Spleen (tissue), 11 donors: Measurements from ENCODE around the gene GCDH. TPM values are rescaled to one million over a fixed set of nuclear protein-coding genes. Genes with fewer than 3 reads are reported as not detected.

Experiments used
- DNase-seq: peaks from one replicate; pipeline ENCODE4 v3.0.0-alpha.2; 2020
- H3K27ac ChIP-seq, 8 donors: fragments of 200-600 bp; sonication (generic) in 7 of 8; 1 replicate in 4 of 8; 2 replicates in 4 of 8; pipeline versions ENCODE4 v1.5.0 to v1.8.0; 2016 to 2021; ENCODE audit warnings: inconsistent platforms in 4 of 8, mild to moderate bottlenecking in 4 of 8, moderate library complexity in 1 of 8
- H3K27me3 ChIP-seq, 7 donors: fragments of 200-600 bp; sonication (generic) in 6 of 7; replicated peaks in 1 of 7; 1 replicate in 4 of 7; 2 replicates in 3 of 7; pipeline versions ENCODE4 v1.5.0 to v1.8.0; 2016 to 2021; ENCODE audit warnings: inconsistent platforms in 3 of 7, mild to moderate bottlenecking in 1 of 7
- H3K36me3 ChIP-seq, 6 donors: fragments of 200-600 bp; sonication (generic) in 5 of 6; 1 replicate in 4 of 6; 2 replicates in 2 of 6; pipeline versions ENCODE4 v1.5.0 to v1.8.0; 2016 to 2021; ENCODE audit warnings: inconsistent platforms in 2 of 6
- H3K4me1 ChIP-seq, 6 donors: fragments of 200-600 bp; sonication (generic) in 5 of 6; 1 replicate in 3 of 6; 2 replicates in 3 of 6; pipeline versions ENCODE4 v1.5.0 to v1.8.0; 2016 to 2021; ENCODE audit warnings: inconsistent platforms in 3 of 6
- H3K4me3 ChIP-seq, 8 donors: fragments of 200-600 bp; sonication (generic) in 7 of 8; 1 replicate in 4 of 8; 2 replicates in 4 of 8; pipeline versions ENCODE4 v1.5.0 to v1.8.0; 2016 to 2021; ENCODE audit warnings: inconsistent platforms in 4 of 8, mild to moderate bottlenecking in 4 of 8, moderate library complexity in 2 of 8
- H3K9me3 ChIP-seq, 8 donors: fragments of 200-600 bp; sonication (generic) in 7 of 8; 1 replicate in 4 of 8; 2 replicates in 4 of 8; pipeline versions ENCODE4 v1.5.0 to v1.8.0; 2016 to 2021; ENCODE audit warnings: inconsistent platforms in 4 of 8
- CTCF ChIP-seq, 11 experiments: fragments of 200-600 bp in 7 of 11; fragments of 450-650 bp in 4 of 11; sonication (generic) in 4 of 11; IDR thresholded peaks in 8 of 11; conservative IDR thresholded peaks in 3 of 11; 1 replicate in 7 of 11; 2 replicates in 4 of 11; pipeline versions ENCODE4 v1.4.0 to v1.8.0; 2016 to 2021; ENCODE audit warnings: antibody characterized with exemption in 11 of 11, inconsistent platforms in 4 of 11, mild to moderate bottlenecking in 1 of 11
- POLR2A ChIP-seq, 3 donors: fragments of 450-650 bp; IDR thresholded peaks; one replicate each; pipeline ENCODE4 v1.5.1; 2017; ENCODE audit warnings: antibody characterized with exemption in 3 of 3, mild to moderate bottlenecking in 1 of 3
- POLR2AphosphoS5 ChIP-seq, 3 donors: sonication (generic); formaldehyde crosslinking; IDR thresholded peaks; one replicate each; pipeline ENCODE4 v1.5.1; 2017; ENCODE audit warnings: antibody characterized with exemption in 3 of 3
- WGBS, 5 donors: extraction: QIAGEN DNeasy Blood & Tissue Kit in 3 of 5; methylation state at CpG; one replicate each; pipeline versions ENCODE4 v1.1.5 to v1.1.7; 2013 to 2018; 5-methylcytosine and 5-hydroxymethylcytosine counted together
- intact Hi-C: fragments of 100-400 bp; cut with DNase I; formaldehyde crosslinking; loops from one replicate; pipeline ENCODE4 v1.15.0; 2023; ENCODE audit warnings: low total_unique reads
- polyA plus RNA-seq, 3 donors: library from polyadenylated mRNA; stranded (reverse); fragments of 200-250 nt; gene quantifications; one replicate each; pipeline ENCODE4 v1.2.1, GENCODE V29; 2013
- total RNA-seq, 7 donors: library from RNA; depleted of rRNA in 3 of 7; stranded (reverse); fragments of >200 nt in 3 of 7; fragmentation: NEBNext Ultra II Directional in 4 of 7; extraction: Animal tissue kit (Norgen Biotek cat#: 25700) in 4 of 7; gene quantifications; one replicate each; pipeline versions ENCODE4 v1.1.0 to v1.2.1, GENCODE V29; 2016 to 2021
- donor health status: healthy with polysubstance abuse.
- donor health status: DM: no; HTN: no; CAD: no; lungs with moderate emphysema.
- donor health status: DM: no; HTN: no; CAD: no.
- donor health status: Bipolar disorder and iron deficiency.
- donor health status: healthy.
- donor health status: DM: no; HTN: no; CAD: no.
- donor health status: DM: yes; HTN: yes; CAD: no.

The GCDH gene
- total and polyA plus RNA-seq, 10 donors: 16.3 to 48.4 (median 28.2) TPM

GRCh38 chr19:12945479-12946091, 54.6 kb downstream of the GCDH start, which contains the start of gene RAD23A:
RAD23A (plus strand) TSS chr19:12945862; CDS start chr19:12945949, 87 bp downstream.
- H3K36me3 ChIP-seq: peaks cover 10 to 79% (median 76%) of the 10 kb centered on the region in 6 donors
- H3K27ac ChIP-seq: peak within 1 kb of the TSS; percentile 87 to 98 (median 94)
- DNase-seq: peak; percentile 98
- TF ChIP-seq POLR2AphosphoS5 (IDR thresholded peaks at IDR 0.05) (peak; percentile 98 to 99 (median 99)), POLR2A (IDR thresholded peaks at IDR 0.05) (peak; percentile 67 to 79 (median 70)), CTCF (IDR thresholded peaks at IDR 0.05 in 8 of 11, conservative IDR thresholded peaks at IDR 0.05 in 3 of 11) (peak in 6 of 11 experiments; percentile 8 to 37 (median 16))
- WGBS, 5 donors: 0 to 2% (median 0%) methylated on average over 15 to 62 of the region's 62 CpGs
- H3K4me3 ChIP-seq: peak within 1 kb of the TSS; percentile 77 to 99 (median 90)
- H3K4me1 ChIP-seq: peaks cover 26 to 94% (median 78%) of the 10 kb centered on the region in 6 donors
- no peaks in the 10 kb centered on the region for H3K27me3 ChIP-seq
- no peaks in the 10 kb centered on the region for H3K9me3 ChIP-seq
- intact Hi-C loops: no loop called here

- 1 to 3% (median 1%) methylated on average over 19 to 40 of the region's 40 CpGs for WGBS, 5 donors
- DNase-seq: peak; percentile 90
- Histone ChIP-seq H3K27me3 (no peaks in the 10 kb centered on the region), H3K4me1 (peaks cover 21 to 88% (median 72%) of the 10 kb centered on the region in 6 donors), H3K27ac (peak overlapping the region; percentile 87 to 98 (median 94)), H3K4me3 (peak overlapping the region; percentile 77 to 99 (median 90)), H3K9me3 (no peaks in the 10 kb centered on the region), H3K36me3 (peaks cover 6 to 79% (median 76%) of the 10 kb centered on the region in 6 donors)
- TF ChIP-seq CTCF (IDR thresholded peaks at IDR 0.05 in 8 of 11, conservative IDR thresholded peaks at IDR 0.05 in 3 of 11): no peak
- no peak for TF ChIP-seq POLR2AphosphoS5 (IDR thresholded peaks at IDR 0.05)
- no peak for TF ChIP-seq POLR2A (IDR thresholded peaks at IDR 0.05)
- intact Hi-C loops: no loop called here
These were observed 55.2 kb downstream of the GCDH start for GRCh38 chr19:12946092-12946721.

- Histone ChIP-seq H3K27ac (peak overlapping the region in 7 of 8 donors; percentile 87 to 98 (median 95)), H3K9me3 (no peaks in the 10 kb centered on the region), H3K4me1 (peaks cover 21 to 86% (median 65%) of the 10 kb centered on the region in 6 donors), H3K27me3 (no peaks in the 10 kb centered on the region), H3K4me3 (peak overlapping the region; percentile 77 to 99 (median 90)), H3K36me3 (peaks cover 5 to 79% (median 76%) of the 10 kb centered on the region in 6 donors)
- no peak for TF ChIP-seq CTCF (IDR thresholded peaks at IDR 0.05 in 8 of 11, conservative IDR thresholded peaks at IDR 0.05 in 3 of 11)
- TF ChIP-seq POLR2A (IDR thresholded peaks at IDR 0.05): no peak
- no peak for TF ChIP-seq POLR2AphosphoS5 (IDR thresholded peaks at IDR 0.05)
- WGBS, 5 donors: 68 to 79% (median 74%) methylated on average over 14 of the region's 14 CpGs
- DNase-seq: no peak
- intact Hi-C loops: no loop called here
These were observed 56.0 kb downstream of the GCDH start for GRCh38 chr19:12946731-12947496.
